SK-N-SH (cell line): ENCODE data around the gene MAGEA3. TPM values are rescaled to one million over a fixed set of nuclear protein-coding genes. Genes with fewer than 3 reads are reported as not detected.
"Not testable (repeated sequence)": the region's sequence is repeated elsewhere in the genome, so short reads cannot be mapped to it uniquely, and the experiment has no call there.

ENCODE experiments used
- CTCF ChIA-PET: fragments of 300-600, 350-600 bp; formaldehyde crosslinking; extraction: SDS; loops from one replicate; lab custom pipeline; 2021; lab: Yijun Ruan, JAX
- POLR2A ChIA-PET: fragments of 350-600 bp; sonication (Branson Sonifier 250); formaldehyde crosslinking; extraction: SDS; loops from one replicate; lab custom pipeline; 2020; ENCODE audit warnings: antibody characterized with exemption, inconsistent platforms; lab: Yijun Ruan, JAX
- DNase-seq: peaks from one replicate; pipeline ENCODE4 v3.0.0; 2012
- H2AFZ ChIP-seq: fragments of 200-600 bp; sonication (generic); 2 replicates; pipeline ENCODE4 v1.8.1; 2016; ENCODE audit warnings: antibody characterized with exemption, mild to moderate bottlenecking, low read depth
- H3F3A ChIP-seq: fragments of 200-600 bp; sonication (generic); replicated peaks from 2 replicates; pipeline ENCODE3; 2016; ENCODE audit warnings: antibody characterized with exemption, mild to moderate bottlenecking; ENCODE audit not compliant: insufficient read depth
- H3K27ac ChIP-seq, 2 experiments: fragments of 200-500 bp in 1 of 2; fragments of 200-600 bp in 1 of 2; sonication (Bioruptor generic) in 1 of 2; sonication (generic), shearing (Covaris generic) in 1 of 2; 2 replicates each; pipeline versions ENCODE4 v1.5.1 to v1.6.1; 2014 to 2016; ENCODE audit warnings: low read depth in 2 of 2, inconsistent platforms in 1 of 2, low read length in 1 of 2, mild to moderate bottlenecking in 1 of 2, mixed read lengths in 1 of 2
- H3K27me3 ChIP-seq: fragments of 200-600 bp; sonication (generic), shearing (Covaris generic); 2 replicates; pipeline ENCODE4 v1.6.1; 2016; ENCODE audit warnings: mixed run types; ENCODE audit not compliant: insufficient read depth
- H3K36me3 ChIP-seq, 2 experiments: fragments of 200-500 bp in 1 of 2; fragments of 200-600 bp in 1 of 2; sonication (Bioruptor generic) in 1 of 2; sonication (generic) in 1 of 2; replicated peaks in 1 of 2; 2 replicates each; pipeline versions ENCODE3 to v1.5.1; 2014 to 2016; ENCODE audit warnings: low read length in 1 of 2, mild to moderate bottlenecking in 1 of 2; ENCODE audit not compliant: insufficient read depth in 2 of 2, control insufficient read depth in 1 of 2
- H3K4me1 ChIP-seq, 2 experiments: fragments of 200-500 bp in 1 of 2; fragments of 200-600 bp in 1 of 2; sonication (Bioruptor generic) in 1 of 2; sonication (generic), shearing (Covaris generic) in 1 of 2; 2 replicates each; pipeline versions ENCODE4 v1.5.1 to v1.6.1; 2014 to 2016; ENCODE audit warnings: low read depth in 1 of 2, low read length in 1 of 2, mixed run types in 1 of 2; ENCODE audit not compliant: insufficient read depth in 2 of 2, control insufficient read depth in 1 of 2
- H3K4me2 ChIP-seq: fragments of 200-600 bp; sonication (generic), shearing (Covaris generic); 2 replicates; pipeline ENCODE4 v1.6.1; 2017; ENCODE audit warnings: mixed run types
- H3K4me3 ChIP-seq, 2 experiments: fragments of 200-500 bp in 1 of 2; fragments of 200-600 bp in 1 of 2; sonication (Bioruptor generic) in 1 of 2; sonication (generic), shearing (Covaris generic) in 1 of 2; 2 replicates each; pipeline versions ENCODE4 v1.5.1 to v1.8.1; 2014 to 2016; ENCODE audit warnings: low read depth in 2 of 2, inconsistent platforms in 1 of 2, low read length in 1 of 2, mild to moderate bottlenecking in 1 of 2, mixed read lengths in 1 of 2, moderate library complexity in 1 of 2
- H3K79me2 ChIP-seq: fragments of 200-600 bp; sonication (generic); 2 replicates; pipeline ENCODE4 v1.8.1; 2017; ENCODE audit warnings: mild to moderate bottlenecking; ENCODE audit not compliant: insufficient read depth
- H3K9ac ChIP-seq: fragments of 200-600 bp; sonication (generic); 2 replicates; pipeline ENCODE4 v1.6.1; 2017; ENCODE audit warnings: mixed run types
- H3K9me2 ChIP-seq: fragments of 200-600 bp; sonication (generic); 2 replicates; pipeline ENCODE4 v1.6.1; 2017; ENCODE audit warnings: mixed run types
- H3K9me3 ChIP-seq: fragments of 200-600 bp; sonication (generic); 2 replicates; pipeline ENCODE4 v1.6.1; 2017; ENCODE audit warnings: mixed run types, mild to moderate bottlenecking, moderate library complexity
- H4K20me1 ChIP-seq: fragments of 200-600 bp; sonication (generic); 2 replicates; pipeline ENCODE4 v1.6.1; 2017; ENCODE audit warnings: mild to moderate bottlenecking, mixed run types; ENCODE audit not compliant: insufficient read depth
- ELF1 ChIP-seq: IDR thresholded peaks from 2 replicates; pipeline ENCODE4 v1.4.0; 2012
- EP300 ChIP-seq, 2 experiments: IDR thresholded peaks; 2 replicates each; pipeline versions ENCODE4 v1.4.0 to v1.6.1; 2012; ENCODE audit warnings: borderline replicate concordance in 1 of 2, low read depth in 1 of 2, low read length in 1 of 2
- FOSL2 ChIP-seq: IDR thresholded peaks from 2 replicates; pipeline ENCODE4 v1.4.0; 2012; ENCODE audit warnings: low read depth, mild to moderate bottlenecking, moderate library complexity, borderline replicate concordance
- MEF2A ChIP-seq: IDR thresholded peaks from 2 replicates; pipeline ENCODE4 v1.4.0; 2012; ENCODE audit warnings: low read depth, borderline replicate concordance
- RAD21 ChIP-seq: IDR thresholded peaks from 2 replicates; pipeline ENCODE4 v1.6.1; 2012; ENCODE audit warnings: mild to moderate bottlenecking, low read length
- RCOR1 ChIP-seq: fragments of 150-350 bp; IDR thresholded peaks from 2 replicates; pipeline ENCODE4 v1.6.1; 2017; ENCODE audit warnings: antibody characterized with exemption, low read length
- RFX5 ChIP-seq: IDR thresholded peaks from 2 replicates; pipeline ENCODE4 v1.6.1; 2012; ENCODE audit warnings: mild to moderate bottlenecking, improper control_type of control experiment, low read length
- SMC3 ChIP-seq: IDR thresholded peaks from 2 replicates; pipeline ENCODE4 v1.6.1; 2012; ENCODE audit warnings: low read depth, low read length, improper control_type of control experiment
- TAF1 ChIP-seq: IDR thresholded peaks from 2 replicates; pipeline ENCODE4 v1.6.1; 2012; ENCODE audit warnings: low read depth, mild to moderate bottlenecking, low read length, moderate library complexity, borderline replicate concordance
- TCF12 ChIP-seq: IDR thresholded peaks from 2 replicates; pipeline ENCODE4 v1.4.0; 2012
- WGBS: methylation state at CpG from one replicate; pipeline ENCODE4 v1.1.6; 2017; ENCODE audit warnings: low lambda C conversion rate; 5-methylcytosine and 5-hydroxymethylcytosine counted together
- polyA plus RNA-seq, 3 experiments: library from polyadenylated mRNA; depleted of rRNA; stranded (reverse); fragments of >200 nt; gene quantifications; 2 replicates each; pipeline ENCODE4 v1.2.3, GENCODE V29; 2012
- TF ChIP-seq, protein P1 (sequence below): IDR thresholded peaks from 2 replicates; pipeline ENCODE4 v1.6.1; 2012; ENCODE audit warnings: mild to moderate bottlenecking, low read depth, low read length, moderate library complexity
- TF ChIP-seq, protein P2 (sequence below): IDR thresholded peaks from 2 replicates; pipeline ENCODE4 v1.4.0; 2012; ENCODE audit warnings: low read depth, borderline replicate concordance
- TF ChIP-seq, protein P3 (sequence below): IDR thresholded peaks from 2 replicates; pipeline ENCODE4 v1.4.0; 2012; ENCODE audit warnings: low read depth, borderline replicate concordance
- TF ChIP-seq, protein P4 (sequence below): IDR thresholded peaks from 2 replicates; pipeline ENCODE4 v1.4.0; 2012; ENCODE audit warnings: low read depth

Gene MAGEA3
- polyA plus RNA-seq, 1 of the 3 experiments (the other 2 are of a cell fraction) = 84.2 TPM

DNA sequence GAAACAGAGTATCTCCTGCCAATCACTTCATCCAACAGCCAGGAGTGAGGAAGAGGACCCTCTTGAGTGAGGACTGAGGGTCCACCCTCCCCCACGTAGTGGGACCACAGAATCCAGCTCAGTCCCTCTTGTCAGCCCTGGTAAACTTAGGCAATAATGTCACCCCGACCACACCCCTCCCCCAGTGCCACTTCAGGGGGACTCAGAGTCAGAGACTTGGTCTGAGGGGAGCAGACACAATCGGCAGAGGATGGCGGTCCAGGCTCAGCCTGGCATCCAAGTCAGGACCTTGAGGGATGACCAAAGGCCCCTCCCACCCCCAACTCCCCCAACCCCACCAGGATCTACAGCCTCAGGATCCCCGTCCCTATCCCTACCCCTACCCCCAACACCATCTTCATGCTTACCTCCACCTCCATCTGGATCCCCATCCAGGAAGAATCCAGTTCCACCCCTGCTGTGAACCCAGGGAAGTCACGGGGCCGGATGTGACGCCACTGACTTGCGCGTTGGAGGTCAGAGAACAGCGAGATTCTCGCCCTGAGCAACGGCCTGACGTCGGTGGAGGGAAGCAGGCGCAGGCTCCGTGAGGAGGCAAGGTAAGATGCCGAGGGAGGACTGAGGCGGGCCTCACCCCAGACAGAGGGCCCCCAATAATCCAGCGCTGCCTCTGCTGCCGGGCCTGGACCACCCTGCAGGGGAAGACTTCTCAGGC, 34.8 kb downstream of the MAGEA3 start, which contains the start of the genes CSAG1 and MAGEA12 (continued):
- TF ChIP-seq TAF1 = peak; percentile 40; the same call in 1 of the 2 replicates
- no peak for TF ChIP-seq RAD21
- TF ChIP-seq, protein P1, sequence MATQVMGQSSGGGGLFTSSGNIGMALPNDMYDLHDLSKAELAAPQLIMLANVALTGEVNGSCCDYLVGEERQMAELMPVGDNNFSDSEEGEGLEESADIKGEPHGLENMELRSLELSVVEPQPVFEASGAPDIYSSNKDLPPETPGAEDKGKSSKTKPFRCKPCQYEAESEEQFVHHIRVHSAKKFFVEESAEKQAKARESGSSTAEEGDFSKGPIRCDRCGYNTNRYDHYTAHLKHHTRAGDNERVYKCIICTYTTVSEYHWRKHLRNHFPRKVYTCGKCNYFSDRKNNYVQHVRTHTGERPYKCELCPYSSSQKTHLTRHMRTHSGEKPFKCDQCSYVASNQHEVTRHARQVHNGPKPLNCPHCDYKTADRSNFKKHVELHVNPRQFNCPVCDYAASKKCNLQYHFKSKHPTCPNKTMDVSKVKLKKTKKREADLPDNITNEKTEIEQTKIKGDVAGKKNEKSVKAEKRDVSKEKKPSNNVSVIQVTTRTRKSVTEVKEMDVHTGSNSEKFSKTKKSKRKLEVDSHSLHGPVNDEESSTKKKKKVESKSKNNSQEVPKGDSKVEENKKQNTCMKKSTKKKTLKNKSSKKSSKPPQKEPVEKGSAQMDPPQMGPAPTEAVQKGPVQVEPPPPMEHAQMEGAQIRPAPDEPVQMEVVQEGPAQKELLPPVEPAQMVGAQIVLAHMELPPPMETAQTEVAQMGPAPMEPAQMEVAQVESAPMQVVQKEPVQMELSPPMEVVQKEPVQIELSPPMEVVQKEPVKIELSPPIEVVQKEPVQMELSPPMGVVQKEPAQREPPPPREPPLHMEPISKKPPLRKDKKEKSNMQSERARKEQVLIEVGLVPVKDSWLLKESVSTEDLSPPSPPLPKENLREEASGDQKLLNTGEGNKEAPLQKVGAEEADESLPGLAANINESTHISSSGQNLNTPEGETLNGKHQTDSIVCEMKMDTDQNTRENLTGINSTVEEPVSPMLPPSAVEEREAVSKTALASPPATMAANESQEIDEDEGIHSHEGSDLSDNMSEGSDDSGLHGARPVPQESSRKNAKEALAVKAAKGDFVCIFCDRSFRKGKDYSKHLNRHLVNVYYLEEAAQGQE = no peak
- TF ChIP-seq FOSL2 = no peak

GRCh38 chrX:152734143-152734858, 35.7 kb downstream of the MAGEA3 start:
- CTCF ChIA-PET, H2AFZ ChIP-seq, H3K9me2 ChIP-seq, H3K4me1 ChIP-seq, POLR2A ChIA-PET, H4K20me1 ChIP-seq, H3F3A ChIP-seq, H3K36me3 ChIP-seq, H3K27ac ChIP-seq, H3K9me3 ChIP-seq, H3K27me3 ChIP-seq: not testable (repeated sequence)
- H3K9ac ChIP-seq = peak overlapping the region; percentile 82
- H3K4me2 ChIP-seq = peak overlapping the region; percentile 79
- WGBS = 41% methylated on average over 21 of the region's 22 CpGs
- H3K4me3 ChIP-seq = peak overlapping the region; percentile 60 to 73
- H3K79me2 ChIP-seq = peaks cover 52% of the 10 kb centered on the region
- DNase-seq = peak; percentile 17

DNA sequence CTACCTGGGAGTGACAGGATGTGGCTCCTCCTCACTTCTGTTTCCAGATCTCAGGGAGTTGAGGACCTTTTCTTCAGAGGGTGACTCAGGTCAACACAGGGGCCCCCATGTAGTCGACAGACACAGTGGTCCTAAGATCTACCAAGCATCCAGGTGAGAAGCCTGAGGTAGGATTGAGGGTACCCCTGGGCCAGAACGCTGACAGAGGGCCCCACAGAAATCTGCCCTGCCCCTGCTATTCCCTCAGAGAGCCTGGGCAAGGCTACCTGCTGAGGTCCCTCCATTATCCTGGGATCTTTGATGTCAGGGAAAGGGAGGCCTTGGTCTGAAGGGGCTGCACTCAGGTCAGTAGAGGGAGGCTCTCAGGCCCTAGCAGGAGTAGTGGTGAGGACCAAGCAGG, 36.5 kb downstream of the MAGEA3 start:
- Histone ChIP-seq H3K4me1 (peaks cover 0 to 6% of the 10 kb centered on the region in 2 experiments; a peak in 1 of 4 replicates), H4K20me1 (no peaks in the 10 kb centered on the region), H3K79me2 (peaks cover 46% of the 10 kb centered on the region), H3K27ac (no peak overlapping the region), H3K4me2 (no peak overlapping the region), H3F3A (no peaks in the 10 kb centered on the region), H3K9ac (no peak overlapping the region), H3K4me3 (peak overlapping the region in 1 of 2 experiments; percentile 73; a peak in 1 of 4 replicates), H3K9me3 (no peaks in the 10 kb centered on the region), H3K9me2 (no peaks in the 10 kb centered on the region), H2AFZ (no peak overlapping the region), H3K27me3 (no peaks in the 10 kb centered on the region), H3K36me3 (peaks cover 2 to 4% of the 10 kb centered on the region in 2 experiments)
- DNase-seq = no peak
- WGBS = no CpG with 5 or more reads among the region's 2 CpGs
- CTCF ChIA-PET = no interaction called here
- POLR2A ChIA-PET = no interaction called here
- TF ChIP-seq RAD21 (no peak), RCOR1 (no peak), ELF1 (no peak), EP300 (IDR thresholded peaks at IDR 0.05; ENCODE audit: borderline replicate concordance in 1 of 2, low read depth in 1 of 2, low read length in 1 of 2) (no peak), MEF2A (no peak), RFX5 (no peak), TCF12 (no peak), SMC3 (no peak)
- TF ChIP-seq, protein P2, sequence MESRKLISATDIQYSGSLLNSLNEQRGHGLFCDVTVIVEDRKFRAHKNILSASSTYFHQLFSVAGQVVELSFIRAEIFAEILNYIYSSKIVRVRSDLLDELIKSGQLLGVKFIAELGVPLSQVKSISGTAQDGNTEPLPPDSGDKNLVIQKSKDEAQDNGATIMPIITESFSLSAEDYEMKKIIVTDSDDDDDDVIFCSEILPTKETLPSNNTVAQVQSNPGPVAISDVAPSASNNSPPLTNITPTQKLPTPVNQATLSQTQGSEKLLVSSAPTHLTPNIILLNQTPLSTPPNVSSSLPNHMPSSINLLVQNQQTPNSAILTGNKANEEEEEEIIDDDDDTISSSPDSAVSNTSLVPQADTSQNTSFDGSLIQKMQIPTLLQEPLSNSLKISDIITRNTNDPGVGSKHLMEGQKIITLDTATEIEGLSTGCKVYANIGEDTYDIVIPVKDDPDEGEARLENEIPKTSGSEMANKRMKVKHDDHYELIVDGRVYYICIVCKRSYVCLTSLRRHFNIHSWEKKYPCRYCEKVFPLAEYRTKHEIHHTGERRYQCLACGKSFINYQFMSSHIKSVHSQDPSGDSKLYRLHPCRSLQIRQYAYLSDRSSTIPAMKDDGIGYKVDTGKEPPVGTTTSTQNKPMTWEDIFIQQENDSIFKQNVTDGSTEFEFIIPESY = no peak
- TF ChIP-seq, protein P3, sequence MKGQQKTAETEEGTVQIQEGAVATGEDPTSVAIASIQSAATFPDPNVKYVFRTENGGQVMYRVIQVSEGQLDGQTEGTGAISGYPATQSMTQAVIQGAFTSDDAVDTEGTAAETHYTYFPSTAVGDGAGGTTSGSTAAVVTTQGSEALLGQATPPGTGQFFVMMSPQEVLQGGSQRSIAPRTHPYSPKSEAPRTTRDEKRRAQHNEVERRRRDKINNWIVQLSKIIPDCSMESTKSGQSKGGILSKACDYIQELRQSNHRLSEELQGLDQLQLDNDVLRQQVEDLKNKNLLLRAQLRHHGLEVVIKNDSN = no peak
- TF ChIP-seq, protein P4, sequence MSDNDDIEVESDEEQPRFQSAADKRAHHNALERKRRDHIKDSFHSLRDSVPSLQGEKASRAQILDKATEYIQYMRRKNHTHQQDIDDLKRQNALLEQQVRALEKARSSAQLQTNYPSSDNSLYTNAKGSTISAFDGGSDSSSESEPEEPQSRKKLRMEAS = no peak
